Midbrain (tissue), 1 donor: ENCODE results near the gene GPATCH2.

Experiments used
- DNase-seq: peaks from one replicate; lab custom pipeline; 2025; lab: John Stamatoyannopoulos, UW

GPATCH2 gene

GRCh38 chr1:217577336-217577735 is 53.6 kb downstream of the GPATCH2 start:
- no peak for DNase-seq

DNA sequence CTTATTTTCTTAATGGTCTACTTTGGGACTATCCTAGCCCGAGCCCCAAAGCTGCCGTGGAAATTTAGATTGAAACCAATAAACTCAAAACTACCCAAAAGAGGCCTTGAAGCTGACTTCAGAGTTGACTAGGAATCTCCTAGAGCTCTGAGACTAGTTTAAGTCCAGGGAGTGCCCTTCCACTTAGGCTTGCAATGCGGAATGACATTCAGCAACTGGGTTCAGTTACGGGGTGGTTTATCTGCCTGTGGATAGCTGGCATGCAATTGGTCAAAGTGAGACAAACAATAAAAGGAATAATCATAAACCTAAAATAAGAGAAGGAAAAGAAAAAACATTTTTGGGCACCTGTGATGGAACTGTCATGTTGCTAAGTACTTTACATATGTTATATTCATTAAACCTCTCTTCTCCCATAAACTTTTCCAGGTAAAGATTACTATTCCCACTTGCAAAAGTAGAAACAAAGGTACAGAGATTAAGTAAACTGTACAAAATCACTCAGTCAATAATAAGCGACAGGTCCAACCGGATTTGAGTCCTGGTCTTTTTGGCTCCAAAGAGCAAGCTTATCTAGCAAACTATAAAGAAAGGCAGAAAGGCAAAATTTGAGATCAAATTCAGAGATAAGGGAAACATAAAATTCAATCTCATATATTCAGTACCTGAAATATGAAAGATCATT is 56.5 kb downstream of the GPATCH2 start:
- no peak for DNase-seq

DNA sequence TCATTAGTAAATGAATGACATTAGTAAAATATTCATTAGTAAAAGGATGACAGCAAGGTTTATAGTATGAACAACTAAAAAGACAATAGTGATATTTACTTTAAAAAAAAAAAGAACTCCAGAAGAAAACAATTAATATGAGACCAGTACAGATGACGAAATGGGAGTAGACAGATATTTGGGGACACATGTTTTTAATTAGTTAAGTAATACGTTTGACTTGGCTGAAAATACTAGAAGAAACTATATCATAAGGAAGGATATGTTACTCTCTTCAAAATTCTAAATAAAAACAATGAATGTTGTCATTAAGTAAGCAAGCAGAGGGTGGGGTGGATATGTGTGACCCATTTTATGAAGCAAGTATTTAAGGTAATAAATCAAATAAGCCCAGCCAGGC is 61.9 kb downstream of the GPATCH2 start:
- DNase-seq, result no peak

DNA sequence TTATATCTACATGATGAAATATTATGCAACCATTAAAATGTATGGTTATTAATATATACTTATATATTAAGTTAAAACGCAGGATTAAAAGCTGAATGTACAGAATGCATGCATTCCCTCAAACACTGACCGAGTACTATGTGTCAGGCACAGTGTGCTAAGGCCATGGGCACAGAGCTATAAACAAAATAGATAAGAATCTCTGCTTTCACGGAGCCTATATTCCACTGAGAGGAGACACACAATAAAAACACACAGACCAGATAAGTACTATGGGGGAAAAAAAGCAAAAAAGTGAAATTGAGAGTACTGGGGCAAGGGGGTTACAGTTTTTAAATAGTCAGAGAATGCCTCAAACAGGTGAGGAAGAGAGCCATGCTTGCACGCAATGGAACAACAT is 62.7 kb downstream of the GPATCH2 start:
- DNase-seq, result no peak

GRCh38 chr1:217564833-217565232 is 66.1 kb downstream of the GPATCH2 start:
- no peak for DNase-seq

- no peak for DNase-seq
Measured at GRCh38 chr1:217564207-217564606, 66.7 kb downstream of the GPATCH2 start.

DNA sequence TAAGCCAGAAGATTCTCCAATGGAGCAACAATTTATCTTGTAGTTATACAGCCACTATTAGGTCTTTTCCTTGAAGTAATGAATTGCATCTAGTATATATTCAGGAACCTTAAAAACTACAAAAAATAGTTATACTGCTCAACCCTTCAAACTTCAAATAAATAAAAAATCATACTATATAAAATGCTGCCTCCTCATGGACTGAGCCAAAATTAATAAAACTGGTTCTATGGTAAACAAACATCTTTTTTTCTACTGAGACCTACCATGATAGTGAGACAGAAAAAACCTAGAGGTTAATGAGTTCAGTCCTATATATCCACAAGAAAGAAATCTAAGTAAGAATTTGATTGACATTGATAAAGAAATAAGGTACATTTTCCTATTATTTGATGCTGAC is 67.7 kb downstream of the GPATCH2 start:
- no peak for DNase-seq

DNA sequence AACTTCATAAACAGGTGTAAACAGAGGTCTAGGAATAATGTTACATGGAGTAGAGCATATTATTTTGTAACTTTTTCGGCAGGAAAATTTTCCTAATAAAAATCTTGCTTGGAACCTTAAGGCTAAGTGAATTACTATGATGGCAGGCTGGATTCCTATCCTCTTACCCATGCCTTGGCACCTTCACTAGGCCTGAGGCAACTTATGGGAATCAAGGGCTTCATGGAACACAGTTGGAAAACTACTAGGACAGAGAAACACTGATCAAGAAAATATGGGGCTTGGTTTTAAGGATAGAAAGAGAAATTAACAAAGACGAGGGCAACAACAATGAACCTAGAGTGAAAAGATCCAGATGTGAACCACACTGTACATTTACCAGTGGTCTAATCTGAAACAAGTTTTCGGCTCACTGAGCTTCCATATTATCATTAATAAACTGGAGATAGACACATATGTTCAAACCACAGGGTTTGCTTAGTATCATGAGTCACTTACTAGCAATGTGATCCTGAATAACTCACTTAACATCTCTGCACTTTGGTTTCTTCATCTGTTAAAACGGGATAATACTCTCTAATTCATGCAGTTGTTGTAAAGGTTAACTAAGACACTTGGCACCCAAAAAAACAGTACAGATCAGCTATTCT is 68.5 kb downstream of the GPATCH2 start:
- no peak for DNase-seq

GRCh38 chr1:217561446-217561845 is 69.4 kb downstream of the GPATCH2 start:
- no peak for DNase-seq

DNA sequence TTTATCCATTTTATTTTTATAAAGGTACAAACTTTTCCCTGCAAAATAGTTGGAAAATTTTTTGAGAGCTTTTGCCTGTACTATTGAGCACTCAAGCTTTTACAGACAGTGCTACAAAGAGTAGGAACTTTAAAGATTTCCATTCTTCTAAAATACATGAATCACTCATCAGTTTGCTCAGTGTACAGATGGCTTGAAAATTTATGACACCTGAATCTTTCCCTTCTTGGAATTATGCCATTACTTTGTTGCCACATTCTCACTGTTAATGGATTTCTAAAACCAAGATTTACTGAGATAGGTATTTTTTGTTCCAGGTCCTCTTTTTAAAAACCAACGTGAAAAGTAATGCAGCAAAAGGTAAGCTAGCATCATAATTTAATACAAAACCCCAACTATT is 76.0 kb downstream of the GPATCH2 start:
- no peak for DNase-seq

DNA sequence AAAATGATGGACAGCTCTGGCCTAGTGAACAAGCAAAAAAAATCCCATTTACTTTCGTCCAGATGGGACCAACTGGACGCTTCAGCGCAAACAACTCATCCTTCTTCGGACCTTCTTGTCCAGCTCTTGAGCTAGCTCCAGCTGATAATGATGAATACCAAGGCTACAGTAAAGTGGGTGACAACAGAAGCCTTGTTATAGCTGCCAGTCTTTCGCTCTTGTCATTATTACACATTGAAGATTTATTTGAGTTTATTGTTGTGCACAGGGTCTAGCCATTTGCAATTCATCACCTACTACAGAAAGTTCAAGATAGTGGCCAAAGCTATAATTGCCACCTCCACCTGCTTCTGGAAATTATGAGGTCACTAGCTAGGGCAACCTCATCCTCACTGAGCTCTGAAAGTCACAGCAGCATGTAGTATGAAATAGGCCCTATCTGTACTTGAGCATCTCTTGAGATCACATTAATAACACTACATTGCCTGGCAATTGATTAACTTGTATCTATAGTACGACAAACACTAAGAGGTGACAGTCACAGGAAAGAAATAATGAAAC is 76.9 kb downstream of the GPATCH2 start:
- DNase-seq, result no peak

- no peak for DNase-seq
Measured at GRCh38 chr1:217552339-217552951, 78.4 kb downstream of the GPATCH2 start.

GRCh38 chr1:217542837-217543236 is 88.1 kb downstream of the GPATCH2 start:
- no peak for DNase-seq

DNA sequence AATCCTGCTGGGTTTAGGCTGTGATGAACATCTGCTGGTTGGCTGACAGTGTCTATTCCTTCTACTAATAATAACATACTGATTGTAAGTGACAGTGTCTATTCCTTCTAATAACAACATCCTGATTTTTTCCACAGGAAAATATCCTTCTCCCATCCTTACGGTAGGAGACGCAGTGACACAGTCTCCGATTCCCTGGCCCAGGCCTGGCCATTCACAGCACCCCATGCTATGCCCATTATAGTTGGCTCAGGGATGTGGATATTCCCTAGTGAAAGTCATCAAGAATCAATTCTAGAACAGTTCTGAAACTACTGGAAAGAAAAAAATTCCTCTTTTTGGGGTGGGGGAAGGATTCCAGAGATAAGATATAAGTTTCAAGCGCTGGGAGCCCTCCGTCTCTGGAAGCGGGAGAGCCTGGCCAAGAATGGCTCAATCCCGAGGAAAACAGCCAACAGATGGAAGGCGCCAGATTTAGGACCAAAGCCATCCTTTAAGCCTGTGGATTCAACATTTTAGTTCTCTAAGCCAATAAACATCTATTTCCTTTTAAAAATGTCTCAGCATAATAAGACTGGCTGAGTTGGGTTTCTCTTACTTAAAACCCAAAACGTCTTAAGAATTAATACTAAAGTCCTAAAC is 88.6 kb downstream of the GPATCH2 start:
- no peak for DNase-seq

DNA sequence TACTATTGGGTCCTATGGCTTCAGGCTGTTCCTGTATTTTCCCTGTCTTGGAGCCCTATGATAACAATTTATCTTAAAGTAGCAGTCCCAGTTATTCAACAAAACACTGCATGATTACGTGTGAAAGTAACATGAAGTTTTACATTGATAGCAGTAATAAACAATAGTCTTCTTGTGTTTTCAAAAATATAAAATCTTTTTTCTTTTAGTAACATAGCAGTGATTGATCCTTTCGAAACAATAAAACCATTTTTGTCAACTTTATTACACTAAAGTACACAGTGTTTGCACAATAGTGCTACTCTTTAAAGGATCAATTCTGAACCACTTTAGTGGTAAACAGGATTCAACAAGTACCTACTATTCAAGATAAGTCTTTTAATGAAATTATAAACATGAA is 90.6 kb downstream of the GPATCH2 start:
- no peak for DNase-seq

GRCh38 chr1:217539510-217539909 is 91.4 kb downstream of the GPATCH2 start:
- no peak for DNase-seq

GRCh38 chr1:217535601-217536377 is 95.1 kb downstream of the GPATCH2 start:
- DNase-seq, result no peak

- DNase-seq, result no peak
Measured at GRCh38 chr1:217534566-217534965, 96.3 kb downstream of the GPATCH2 start.

DNA sequence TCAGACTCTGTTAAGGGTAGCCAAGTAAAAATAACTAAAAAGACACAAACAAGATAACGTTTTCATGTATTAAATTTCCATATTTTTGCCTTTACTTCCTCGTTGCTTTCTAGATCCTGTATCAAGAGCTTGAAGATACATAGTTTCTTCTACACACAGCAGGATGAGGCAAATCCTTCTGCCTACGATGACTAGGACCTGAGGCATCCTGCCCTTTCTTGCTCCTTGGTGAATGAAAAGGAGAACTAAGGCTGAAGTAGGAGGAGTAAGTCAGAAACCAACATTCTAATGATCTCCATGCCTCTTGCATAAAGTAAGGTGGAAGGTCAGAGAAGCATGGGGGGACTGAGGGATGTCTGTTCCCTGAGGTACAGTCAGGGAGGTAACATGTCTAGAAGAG is 102.6 kb downstream of the GPATCH2 start:
- no peak for DNase-seq

DNA sequence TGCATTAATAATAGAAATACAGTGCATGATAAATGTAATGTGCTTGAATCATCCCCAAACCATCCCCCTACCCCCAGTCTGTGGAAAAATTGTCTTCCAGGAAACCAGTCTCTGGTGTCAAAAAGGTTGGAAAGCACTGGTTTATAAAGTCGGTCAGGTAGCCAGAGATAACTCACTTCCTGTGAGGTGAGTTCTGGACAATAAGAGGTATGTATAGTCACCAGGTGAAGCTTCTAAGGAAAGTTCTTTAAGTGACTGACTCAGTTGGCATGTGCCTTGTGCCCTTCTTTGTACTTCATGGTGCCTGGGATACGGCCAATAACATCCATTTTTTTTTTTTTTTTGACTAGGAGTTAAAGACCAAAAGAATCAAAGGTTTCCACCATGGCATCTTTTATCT is 103.7 kb downstream of the GPATCH2 start:
- DNase-seq, result no peak

GRCh38 chr1:217526636-217527035 is 104.3 kb downstream of the GPATCH2 start:
- no peak for DNase-seq
